ENCODE results near the gene NAA11.

GRCh38 chr4:79370026-79370425 lies 44.2 kb upstream of the NAA11 start:
- TF ChIP-seq CTCF (IDR thresholded peaks at IDR 0.05) (no peak), SMC3 (IDR thresholded peaks at IDR 0.05) (no peak), PHF8 (IDR thresholded peaks at IDR 0.05; ENCODE audit: borderline replicate concordance, low read depth) (no peak), ZFP36 (IDR thresholded peaks at IDR 0.05; ENCODE audit: borderline replicate concordance, partially characterized antibody) (no peak), JUNB (IDR thresholded peaks at IDR 0.05) (no peak), CBX2 (IDR thresholded peaks at IDR 0.05; ENCODE audit: borderline replicate concordance, low read depth) (no peak), RCOR1 (IDR thresholded peaks at IDR 0.05; ENCODE audit: low read depth, low read length) (no peak), MAZ (IDR thresholded peaks at IDR 0.05; ENCODE audit: borderline replicate concordance, low read depth, low read length) (no peak), MAFK (IDR thresholded peaks at IDR 0.05; ENCODE audit: partially characterized antibody) (no peak), ELK1 (IDR thresholded peaks at IDR 0.05; ENCODE audit: low read depth, low read length) (no peak), RAD21 (conservative IDR thresholded peaks at IDR 0.05 in 1 of 2, IDR thresholded peaks at IDR 0.05 in 1 of 2) (no peak)
- TF ChIP-seq, protein P1, sequence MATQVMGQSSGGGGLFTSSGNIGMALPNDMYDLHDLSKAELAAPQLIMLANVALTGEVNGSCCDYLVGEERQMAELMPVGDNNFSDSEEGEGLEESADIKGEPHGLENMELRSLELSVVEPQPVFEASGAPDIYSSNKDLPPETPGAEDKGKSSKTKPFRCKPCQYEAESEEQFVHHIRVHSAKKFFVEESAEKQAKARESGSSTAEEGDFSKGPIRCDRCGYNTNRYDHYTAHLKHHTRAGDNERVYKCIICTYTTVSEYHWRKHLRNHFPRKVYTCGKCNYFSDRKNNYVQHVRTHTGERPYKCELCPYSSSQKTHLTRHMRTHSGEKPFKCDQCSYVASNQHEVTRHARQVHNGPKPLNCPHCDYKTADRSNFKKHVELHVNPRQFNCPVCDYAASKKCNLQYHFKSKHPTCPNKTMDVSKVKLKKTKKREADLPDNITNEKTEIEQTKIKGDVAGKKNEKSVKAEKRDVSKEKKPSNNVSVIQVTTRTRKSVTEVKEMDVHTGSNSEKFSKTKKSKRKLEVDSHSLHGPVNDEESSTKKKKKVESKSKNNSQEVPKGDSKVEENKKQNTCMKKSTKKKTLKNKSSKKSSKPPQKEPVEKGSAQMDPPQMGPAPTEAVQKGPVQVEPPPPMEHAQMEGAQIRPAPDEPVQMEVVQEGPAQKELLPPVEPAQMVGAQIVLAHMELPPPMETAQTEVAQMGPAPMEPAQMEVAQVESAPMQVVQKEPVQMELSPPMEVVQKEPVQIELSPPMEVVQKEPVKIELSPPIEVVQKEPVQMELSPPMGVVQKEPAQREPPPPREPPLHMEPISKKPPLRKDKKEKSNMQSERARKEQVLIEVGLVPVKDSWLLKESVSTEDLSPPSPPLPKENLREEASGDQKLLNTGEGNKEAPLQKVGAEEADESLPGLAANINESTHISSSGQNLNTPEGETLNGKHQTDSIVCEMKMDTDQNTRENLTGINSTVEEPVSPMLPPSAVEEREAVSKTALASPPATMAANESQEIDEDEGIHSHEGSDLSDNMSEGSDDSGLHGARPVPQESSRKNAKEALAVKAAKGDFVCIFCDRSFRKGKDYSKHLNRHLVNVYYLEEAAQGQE (IDR thresholded peaks at IDR 0.05): no peak
- TF ChIP-seq, protein P2, sequence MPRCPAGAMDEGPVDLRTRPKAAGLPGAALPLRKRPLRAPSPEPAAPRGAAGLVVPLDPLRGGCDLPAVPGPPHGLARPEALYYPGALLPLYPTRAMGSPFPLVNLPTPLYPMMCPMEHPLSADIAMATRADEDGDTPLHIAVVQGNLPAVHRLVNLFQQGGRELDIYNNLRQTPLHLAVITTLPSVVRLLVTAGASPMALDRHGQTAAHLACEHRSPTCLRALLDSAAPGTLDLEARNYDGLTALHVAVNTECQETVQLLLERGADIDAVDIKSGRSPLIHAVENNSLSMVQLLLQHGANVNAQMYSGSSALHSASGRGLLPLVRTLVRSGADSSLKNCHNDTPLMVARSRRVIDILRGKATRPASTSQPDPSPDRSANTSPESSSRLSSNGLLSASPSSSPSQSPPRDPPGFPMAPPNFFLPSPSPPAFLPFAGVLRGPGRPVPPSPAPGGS (IDR thresholded peaks at IDR 0.05): no peak
